ENCODE measurements around the gene SMPX.

Gene SMPX

DNA sequence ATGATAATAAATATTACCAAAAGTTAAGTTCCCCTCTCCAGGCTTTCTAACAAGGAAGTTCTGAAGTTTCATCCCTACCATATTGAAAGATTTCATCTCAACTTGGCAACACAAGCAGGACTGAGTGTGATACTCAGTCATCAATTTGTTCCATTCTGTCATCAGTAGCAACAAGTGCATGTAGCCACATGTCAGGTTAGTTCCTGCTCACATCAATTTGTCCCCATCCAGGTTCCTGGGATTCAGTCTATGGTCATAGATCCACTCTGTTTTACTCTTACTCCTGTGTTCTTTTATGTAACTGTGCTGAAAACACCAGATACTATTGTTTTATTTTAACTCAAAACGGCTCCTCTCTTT, 22.2 kb downstream of the SMPX start:
- H3K9me3 ChIP-seq (ENCODE audit: control insufficient read depth in 2 of 2, low read length in 2 of 2): no peaks in the 10 kb centered on the region
- no peaks in the 10 kb centered on the region for H3K27me3 ChIP-seq (ENCODE audit: control insufficient read depth in 2 of 2, insufficient read depth in 2 of 2, low read length in 2 of 2)
- no peaks in the 10 kb centered on the region for H3K4me1 ChIP-seq (ENCODE audit: control insufficient read depth in 2 of 2, insufficient read depth in 2 of 2, low read length in 2 of 2)
- H3K4me3 ChIP-seq (ENCODE audit: low read length in 2 of 2): no peak overlapping the region
- H3K36me3 ChIP-seq (ENCODE audit: control insufficient read depth in 2 of 2, insufficient read depth in 2 of 2, low read length in 2 of 2): no peaks in the 10 kb centered on the region
- no peak overlapping the region for H3K27ac ChIP-seq (ENCODE audit: low read depth in 2 of 2, low read length in 2 of 2)
- H3K9ac ChIP-seq (ENCODE audit: low read depth in 1 of 2, low read length in 2 of 2): no peak overlapping the region

DNA sequence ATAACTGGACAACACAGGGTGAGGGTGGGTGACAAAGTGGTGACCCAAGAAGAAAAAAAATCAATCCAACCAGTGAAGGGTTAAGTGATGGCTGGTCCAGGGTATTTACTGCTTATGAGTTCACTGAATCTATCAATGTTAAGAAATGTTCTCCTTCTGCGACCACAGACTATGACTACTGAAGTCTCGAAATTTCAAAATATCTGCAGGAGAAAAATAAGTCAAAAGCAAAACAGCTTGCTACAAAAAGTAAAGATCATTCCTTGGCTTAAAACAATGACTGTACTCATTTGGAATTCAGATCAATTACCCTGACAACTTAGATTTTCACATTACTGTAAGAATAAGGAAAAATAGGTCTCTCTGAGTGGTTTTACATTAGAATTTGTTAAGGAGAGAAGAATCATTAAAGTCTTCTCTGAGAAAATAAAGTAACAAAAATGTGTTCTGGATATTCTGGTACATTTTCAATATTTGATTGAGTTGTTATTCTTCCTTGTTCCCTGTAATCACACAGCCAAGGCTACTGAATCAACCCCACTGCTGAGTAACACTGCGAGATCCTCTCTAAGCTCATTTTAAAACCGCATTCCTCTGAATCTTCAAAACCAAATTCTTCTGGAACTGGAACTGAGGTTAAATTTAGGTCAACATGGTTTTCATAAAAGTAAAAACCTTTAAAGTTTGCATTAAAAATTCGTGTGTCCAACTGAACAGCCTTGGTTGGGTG, 22.7 kb downstream of the SMPX start:
- Histone ChIP-seq H3K27me3 (ENCODE audit: control insufficient read depth in 2 of 2, insufficient read depth in 2 of 2, low read length in 2 of 2) (peaks cover 0 to 3% of the 10 kb centered on the region in 2 donors), H3K4me3 (ENCODE audit: low read length in 2 of 2) (no peak overlapping the region), H3K27ac (ENCODE audit: low read depth in 2 of 2, low read length in 2 of 2) (no peak overlapping the region), H3K9me3 (ENCODE audit: control insufficient read depth in 2 of 2, low read length in 2 of 2) (no peaks in the 10 kb centered on the region), H3K9ac (ENCODE audit: low read depth in 1 of 2, low read length in 2 of 2) (no peak overlapping the region), H3K36me3 (ENCODE audit: control insufficient read depth in 2 of 2, insufficient read depth in 2 of 2, low read length in 2 of 2) (no peaks in the 10 kb centered on the region), H3K4me1 (ENCODE audit: control insufficient read depth in 2 of 2, insufficient read depth in 2 of 2, low read length in 2 of 2) (no peaks in the 10 kb centered on the region)

DNA sequence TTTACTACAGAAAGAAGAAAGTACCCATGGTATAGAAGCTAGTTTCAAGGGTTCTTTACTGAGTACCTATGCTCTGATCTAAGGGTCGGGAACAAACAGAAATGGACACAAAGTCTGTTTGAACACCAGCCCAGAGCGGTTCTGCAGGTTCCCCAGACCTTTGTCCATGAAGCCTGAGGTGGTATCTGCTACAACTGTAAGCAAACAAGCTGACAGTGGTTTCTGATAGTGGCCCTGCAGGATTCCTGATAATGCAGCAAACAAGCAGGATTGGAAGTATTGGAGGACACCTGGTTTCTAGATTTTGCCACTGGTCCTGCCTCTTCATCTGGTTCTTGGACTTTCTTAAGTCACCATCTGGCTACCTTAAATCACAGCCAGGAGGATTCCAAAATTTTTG, 23.7 kb downstream of the SMPX start:
- Histone ChIP-seq H3K4me3 (ENCODE audit: low read length in 2 of 2) (no peak overlapping the region), H3K9me3 (ENCODE audit: control insufficient read depth in 2 of 2, low read length in 2 of 2) (no peaks in the 10 kb centered on the region), H3K27ac (ENCODE audit: low read depth in 2 of 2, low read length in 2 of 2) (no peak overlapping the region), H3K9ac (ENCODE audit: low read depth in 1 of 2, low read length in 2 of 2) (no peak overlapping the region), H3K36me3 (ENCODE audit: control insufficient read depth in 2 of 2, insufficient read depth in 2 of 2, low read length in 2 of 2) (no peaks in the 10 kb centered on the region), H3K4me1 (ENCODE audit: control insufficient read depth in 2 of 2, insufficient read depth in 2 of 2, low read length in 2 of 2) (no peaks in the 10 kb centered on the region), H3K27me3 (ENCODE audit: control insufficient read depth in 2 of 2, insufficient read depth in 2 of 2, low read length in 2 of 2) (peaks cover 2 to 3% of the 10 kb centered on the region in 2 donors)

DNA sequence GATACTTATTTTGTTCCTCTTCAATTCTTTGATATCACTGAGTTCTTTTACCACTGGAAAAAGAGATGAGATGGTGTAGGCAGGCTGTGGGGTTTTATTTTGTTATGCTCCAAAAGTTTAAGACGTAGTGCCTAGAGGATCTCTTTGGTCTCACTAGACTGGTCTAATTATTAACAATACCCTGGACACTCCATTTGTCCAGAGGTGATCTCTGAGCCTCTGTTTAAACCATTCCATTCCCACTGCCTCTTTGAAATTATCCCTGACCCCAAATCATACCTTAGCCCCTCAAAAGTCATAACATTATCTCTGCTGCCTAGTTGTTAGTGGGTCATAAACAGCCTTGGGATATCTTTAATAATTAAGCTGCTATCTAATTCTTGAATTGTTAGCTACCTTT, 24.2 kb downstream of the SMPX start:
- Histone ChIP-seq H3K27me3 (ENCODE audit: control insufficient read depth in 2 of 2, insufficient read depth in 2 of 2, low read length in 2 of 2) (peaks cover 2 to 3% of the 10 kb centered on the region in 2 donors), H3K27ac (ENCODE audit: low read depth in 2 of 2, low read length in 2 of 2) (no peak overlapping the region), H3K36me3 (ENCODE audit: control insufficient read depth in 2 of 2, insufficient read depth in 2 of 2, low read length in 2 of 2) (no peaks in the 10 kb centered on the region), H3K4me1 (ENCODE audit: control insufficient read depth in 2 of 2, insufficient read depth in 2 of 2, low read length in 2 of 2) (no peaks in the 10 kb centered on the region), H3K9ac (ENCODE audit: low read depth in 1 of 2, low read length in 2 of 2) (no peak overlapping the region), H3K4me3 (ENCODE audit: low read length in 2 of 2) (no peak overlapping the region), H3K9me3 (ENCODE audit: control insufficient read depth in 2 of 2, low read length in 2 of 2) (no peaks in the 10 kb centered on the region)

DNA sequence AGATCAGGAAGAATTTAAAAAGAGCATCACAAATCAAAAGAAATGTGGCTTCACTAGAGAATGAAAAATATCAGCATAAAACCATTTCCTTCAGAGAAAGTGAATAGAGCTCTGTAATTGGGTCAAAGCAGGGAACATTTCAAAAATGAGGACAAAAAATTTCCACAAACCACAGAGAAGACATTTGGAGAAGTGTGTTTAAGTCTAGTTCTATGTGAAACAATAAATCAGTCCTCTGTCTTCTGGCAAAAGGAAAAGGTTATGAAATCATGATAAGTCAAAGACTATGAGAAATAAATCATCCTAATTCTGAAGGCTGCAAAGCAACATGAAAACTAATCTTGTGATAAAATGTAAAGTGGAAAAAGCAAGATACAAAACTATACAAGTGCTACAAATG, 27.9 kb downstream of the SMPX start:
- no peak overlapping the region for H3K27ac ChIP-seq (ENCODE audit: low read depth in 2 of 2, low read length in 2 of 2)
- H3K4me1 ChIP-seq (ENCODE audit: control insufficient read depth in 2 of 2, insufficient read depth in 2 of 2, low read length in 2 of 2): no peaks in the 10 kb centered on the region
- H3K27me3 ChIP-seq (ENCODE audit: control insufficient read depth in 2 of 2, insufficient read depth in 2 of 2, low read length in 2 of 2): peaks cover 2 to 6% of the 10 kb centered on the region in 2 donors
- H3K36me3 ChIP-seq (ENCODE audit: control insufficient read depth in 2 of 2, insufficient read depth in 2 of 2, low read length in 2 of 2): no peaks in the 10 kb centered on the region
- no peak overlapping the region for H3K9ac ChIP-seq (ENCODE audit: low read depth in 1 of 2, low read length in 2 of 2)
- H3K9me3 ChIP-seq (ENCODE audit: control insufficient read depth in 2 of 2, low read length in 2 of 2): no peaks in the 10 kb centered on the region
- no peak overlapping the region for H3K4me3 ChIP-seq (ENCODE audit: low read length in 2 of 2)

DNA sequence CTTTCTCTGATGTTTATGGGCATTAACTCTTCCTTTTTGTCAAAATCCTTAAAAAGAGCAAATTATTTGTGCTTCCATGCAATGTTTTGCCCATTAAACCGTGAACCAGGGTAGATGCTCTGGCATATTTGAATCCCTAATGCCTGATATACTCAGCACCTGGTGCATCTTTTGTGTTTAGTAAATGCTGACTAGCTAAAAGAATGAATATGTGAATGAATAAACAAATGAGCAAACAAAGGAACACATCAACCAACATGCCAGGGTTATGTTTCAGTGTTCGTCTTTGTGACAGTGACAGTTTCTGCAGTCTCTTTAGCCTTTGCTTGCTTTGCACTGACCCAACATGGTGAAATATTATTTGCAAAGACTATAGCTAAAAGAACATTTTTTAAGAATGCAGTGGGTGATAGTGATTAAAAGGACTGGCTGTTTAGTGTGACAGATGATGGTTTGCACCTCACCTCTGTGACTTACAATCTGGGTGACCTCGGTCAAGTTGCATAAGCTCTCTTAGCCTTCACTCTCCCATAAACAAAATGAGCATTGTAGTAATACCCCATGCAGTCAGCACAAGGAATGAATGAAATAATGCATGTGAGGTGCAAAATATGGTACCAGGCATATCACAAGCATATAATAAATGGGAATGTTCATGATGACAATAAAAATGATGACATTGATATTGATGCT, 29.5 kb downstream of the SMPX start:
- no peaks in the 10 kb centered on the region for H3K4me1 ChIP-seq (ENCODE audit: control insufficient read depth in 2 of 2, insufficient read depth in 2 of 2, low read length in 2 of 2)
- H3K27ac ChIP-seq (ENCODE audit: low read depth in 2 of 2, low read length in 2 of 2): no peak overlapping the region
- no peaks in the 10 kb centered on the region for H3K9me3 ChIP-seq (ENCODE audit: control insufficient read depth in 2 of 2, low read length in 2 of 2)
- no peak overlapping the region for H3K9ac ChIP-seq (ENCODE audit: low read depth in 1 of 2, low read length in 2 of 2)
- H3K36me3 ChIP-seq (ENCODE audit: control insufficient read depth in 2 of 2, insufficient read depth in 2 of 2, low read length in 2 of 2): no peaks in the 10 kb centered on the region
- H3K4me3 ChIP-seq (ENCODE audit: low read length in 2 of 2): no peak overlapping the region
- H3K27me3 ChIP-seq (ENCODE audit: control insufficient read depth in 2 of 2, insufficient read depth in 2 of 2, low read length in 2 of 2): peaks cover 2 to 6% of the 10 kb centered on the region in 2 donors

DNA sequence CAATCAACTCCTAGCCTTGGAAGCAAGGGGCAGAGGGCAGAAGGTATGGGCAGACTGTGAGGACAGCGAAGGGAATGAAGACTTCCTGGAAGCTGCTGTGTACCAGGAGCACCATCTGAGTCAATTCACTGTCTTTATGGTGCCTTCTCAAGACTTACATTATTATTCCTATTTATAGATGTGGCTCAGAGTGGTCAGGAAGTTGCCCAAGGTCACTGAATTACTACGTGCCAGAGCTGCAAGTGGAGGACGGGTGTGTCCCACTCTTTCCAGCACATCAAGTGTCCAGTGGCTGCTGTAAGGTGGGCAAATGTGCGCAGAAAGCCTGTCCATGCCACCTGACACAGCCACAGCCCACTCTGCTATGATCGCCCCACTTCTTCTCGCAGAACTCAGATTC, 32.0 kb downstream of the SMPX start:
- no peak overlapping the region for H3K27ac ChIP-seq (ENCODE audit: low read depth in 2 of 2, low read length in 2 of 2)
- no peak overlapping the region for H3K4me3 ChIP-seq (ENCODE audit: low read length in 2 of 2)
- no peaks in the 10 kb centered on the region for H3K9me3 ChIP-seq (ENCODE audit: control insufficient read depth in 2 of 2, low read length in 2 of 2)
- no peaks in the 10 kb centered on the region for H3K4me1 ChIP-seq (ENCODE audit: control insufficient read depth in 2 of 2, insufficient read depth in 2 of 2, low read length in 2 of 2)
- H3K9ac ChIP-seq (ENCODE audit: low read depth in 1 of 2, low read length in 2 of 2): no peak overlapping the region
- no peaks in the 10 kb centered on the region for H3K36me3 ChIP-seq (ENCODE audit: control insufficient read depth in 2 of 2, insufficient read depth in 2 of 2, low read length in 2 of 2)
- peaks cover 2 to 6% of the 10 kb centered on the region in 2 donors for H3K27me3 ChIP-seq (ENCODE audit: control insufficient read depth in 2 of 2, insufficient read depth in 2 of 2, low read length in 2 of 2)

DNA sequence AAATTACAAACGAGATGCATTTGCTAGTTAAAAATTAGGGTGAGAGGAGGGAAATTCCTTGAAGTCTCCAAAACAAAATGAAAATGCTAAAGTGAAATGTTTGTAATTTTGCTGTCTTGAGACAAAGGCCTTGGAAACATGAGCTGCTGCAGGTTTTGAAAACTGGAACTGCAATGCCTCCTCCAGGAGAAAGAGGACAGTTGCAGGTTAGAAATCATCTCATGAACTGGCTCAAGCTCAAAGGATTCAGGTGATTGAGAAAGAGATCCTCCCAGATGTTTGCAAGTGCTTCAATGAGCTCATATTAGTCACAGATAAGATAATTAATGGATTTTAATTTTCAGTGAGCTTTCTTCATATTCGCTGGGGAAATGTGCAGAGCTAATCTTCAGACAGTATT, 32.4 kb downstream of the SMPX start:
- Histone ChIP-seq H3K36me3 (ENCODE audit: control insufficient read depth in 2 of 2, insufficient read depth in 2 of 2, low read length in 2 of 2) (no peaks in the 10 kb centered on the region), H3K27ac (ENCODE audit: low read depth in 2 of 2, low read length in 2 of 2) (no peak overlapping the region)

DNA sequence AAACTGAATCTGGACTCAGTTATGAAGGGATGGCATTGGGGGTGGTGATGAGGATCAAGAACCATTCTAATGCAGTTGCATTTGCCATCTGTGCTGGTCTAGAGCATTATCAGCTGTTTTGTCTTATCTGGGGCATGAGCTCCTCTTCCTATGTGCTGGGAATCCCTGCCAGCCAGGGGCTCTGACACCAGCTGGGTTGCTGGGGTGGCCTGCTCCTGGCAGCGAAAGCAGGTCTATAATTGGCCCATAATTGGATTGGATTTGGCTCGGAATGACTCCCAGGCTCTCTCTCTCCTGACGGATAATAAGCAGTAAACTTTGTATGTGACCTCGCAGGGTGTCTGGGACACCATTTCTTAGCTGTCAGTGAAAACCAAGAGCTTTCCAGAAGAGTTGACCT, 34.1 kb downstream of the SMPX start:
- Histone ChIP-seq H3K4me3 (ENCODE audit: low read length in 2 of 2) (no peak overlapping the region), H3K27me3 (ENCODE audit: control insufficient read depth in 2 of 2, insufficient read depth in 2 of 2, low read length in 2 of 2) (peaks cover 0 to 3% of the 10 kb centered on the region in 2 donors), H3K36me3 (ENCODE audit: control insufficient read depth in 2 of 2, insufficient read depth in 2 of 2, low read length in 2 of 2) (no peaks in the 10 kb centered on the region), H3K9me3 (ENCODE audit: control insufficient read depth in 2 of 2, low read length in 2 of 2) (no peaks in the 10 kb centered on the region), H3K4me1 (ENCODE audit: control insufficient read depth in 2 of 2, insufficient read depth in 2 of 2, low read length in 2 of 2) (no peaks in the 10 kb centered on the region), H3K27ac (ENCODE audit: low read depth in 2 of 2, low read length in 2 of 2) (no peak overlapping the region), H3K9ac (ENCODE audit: low read depth in 1 of 2, low read length in 2 of 2) (no peak overlapping the region)

More for the DNA sequence above, 32.4 kb downstream of the SMPX start:
- H3K4me3 ChIP-seq (ENCODE audit: low read length in 2 of 2): no peak overlapping the region
- H3K27me3 ChIP-seq (ENCODE audit: control insufficient read depth in 2 of 2, insufficient read depth in 2 of 2, low read length in 2 of 2): peaks cover 2 to 5% of the 10 kb centered on the region in 2 donors
- no peaks in the 10 kb centered on the region for H3K4me1 ChIP-seq (ENCODE audit: control insufficient read depth in 2 of 2, insufficient read depth in 2 of 2, low read length in 2 of 2)
- H3K9ac ChIP-seq (ENCODE audit: low read depth in 1 of 2, low read length in 2 of 2): no peak overlapping the region
- H3K9me3 ChIP-seq (ENCODE audit: control insufficient read depth in 2 of 2, low read length in 2 of 2): no peaks in the 10 kb centered on the region

DNA sequence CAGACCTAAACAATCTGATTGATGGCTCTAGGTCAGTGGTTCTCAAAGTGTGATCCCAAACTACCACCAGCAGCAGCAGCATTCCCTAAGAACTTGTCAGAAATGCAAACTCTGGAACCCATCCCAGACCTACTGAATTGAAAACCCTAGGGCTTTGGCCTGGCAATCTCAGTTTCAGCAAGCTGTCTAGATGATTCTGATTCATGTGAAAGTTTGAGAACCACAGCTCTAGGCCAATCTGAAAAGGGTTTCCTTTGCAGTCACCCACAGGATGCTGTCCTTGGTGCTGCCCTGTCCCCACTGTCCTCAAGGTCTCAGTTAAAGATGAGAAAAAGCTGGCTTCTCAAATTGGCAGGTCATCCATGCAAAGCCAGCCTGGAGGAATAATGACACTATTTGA, 34.8 kb downstream of the SMPX start:
- Histone ChIP-seq H3K9me3 (ENCODE audit: control insufficient read depth in 2 of 2, low read length in 2 of 2) (no peaks in the 10 kb centered on the region), H3K27me3 (ENCODE audit: control insufficient read depth in 2 of 2, insufficient read depth in 2 of 2, low read length in 2 of 2) (peaks cover 0 to 3% of the 10 kb centered on the region in 2 donors), H3K36me3 (ENCODE audit: control insufficient read depth in 2 of 2, insufficient read depth in 2 of 2, low read length in 2 of 2) (no peaks in the 10 kb centered on the region), H3K4me3 (ENCODE audit: low read length in 2 of 2) (no peak overlapping the region), H3K4me1 (ENCODE audit: control insufficient read depth in 2 of 2, insufficient read depth in 2 of 2, low read length in 2 of 2) (no peaks in the 10 kb centered on the region), H3K9ac (ENCODE audit: low read depth in 1 of 2, low read length in 2 of 2) (no peak overlapping the region), H3K27ac (ENCODE audit: low read depth in 2 of 2, low read length in 2 of 2) (no peak overlapping the region)
